Heart left ventricle (tissue), 13 donors: Measurements from ENCODE around the gene SPTBN1.

Experiments
- POLR2A ChIP-seq, 2 donors: fragments of 450-650 bp; IDR thresholded peaks; one replicate each; pipeline ENCODE4 v1.6.1; 2017; ENCODE audit warnings: antibody characterized with exemption in 2 of 2, mild to moderate bottlenecking in 2 of 2, moderate library complexity in 2 of 2
- TF ChIP-seq, protein P1 (sequence below), 12 donors: fragments of 200-600 bp; sonication (generic) in 4 of 12; IDR thresholded peaks; one replicate each; pipeline versions ENCODE4 v1.5.0 to v1.8.0; 2018 to 2022; ENCODE audit warnings: antibody characterized with exemption in 12 of 12, mild to moderate bottlenecking in 5 of 12
- donor health status: ischemic (EF 13 %, LVEDD 7.1; RV severe dilation, severe dysfunction).
- donor health status: DM: no; HTN: yes; CAD: no.
- donor health status: DM: no; HTN: no; CAD: no.
- donor health status: ischemic (EF 25% LVEDD 6.9; RV normal size, moderate dysfunction).
- donor health status: ischemic (EF 25% LVEDD 5.7; RV mildly dilated, moderate dysfunction).
- donor health status: ischemic (EF 35%, LVEDD 5.7; RV mildly dilated, moderate dysfunction).
- donor health status: nonischemic (EF 11% LVEDD 7.7; RV severe dilation, severe dysfunction).
- donor health status: DM: yes; HTN: yes; CAD: no.
- donor health status: PGD.
- donor health status: ischemic (EF 29% LVEDD 5.4; RV normal size, mild dysfunction).
- donor health status: nonischemic (EF 23%, LVEDD 6.1; RV moderate dilation, normal function).

DNA sequence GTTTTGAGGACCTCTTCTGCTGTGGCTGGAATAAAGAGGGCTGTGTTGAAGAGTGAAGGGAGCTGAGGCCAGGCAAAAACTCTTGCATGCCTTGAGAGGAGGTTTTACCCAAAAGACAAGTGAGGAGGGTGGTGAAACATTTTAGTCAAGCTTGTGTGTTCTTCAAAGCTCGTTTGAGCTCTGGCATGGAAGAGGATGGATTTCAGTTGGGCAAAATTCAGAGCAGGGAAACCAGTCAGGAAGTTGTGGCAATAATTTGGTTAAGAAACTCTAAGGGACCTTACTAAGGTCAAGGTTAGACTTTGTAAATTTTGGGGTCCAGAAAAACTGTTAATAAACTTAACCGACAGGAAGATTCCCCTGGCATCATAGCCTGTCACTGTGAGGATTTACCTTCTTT is 34.7 kb downstream of the SPTBN1 start:
- no peak for TF ChIP-seq POLR2A (IDR thresholded peaks at IDR 0.05)
- TF ChIP-seq, protein P1, sequence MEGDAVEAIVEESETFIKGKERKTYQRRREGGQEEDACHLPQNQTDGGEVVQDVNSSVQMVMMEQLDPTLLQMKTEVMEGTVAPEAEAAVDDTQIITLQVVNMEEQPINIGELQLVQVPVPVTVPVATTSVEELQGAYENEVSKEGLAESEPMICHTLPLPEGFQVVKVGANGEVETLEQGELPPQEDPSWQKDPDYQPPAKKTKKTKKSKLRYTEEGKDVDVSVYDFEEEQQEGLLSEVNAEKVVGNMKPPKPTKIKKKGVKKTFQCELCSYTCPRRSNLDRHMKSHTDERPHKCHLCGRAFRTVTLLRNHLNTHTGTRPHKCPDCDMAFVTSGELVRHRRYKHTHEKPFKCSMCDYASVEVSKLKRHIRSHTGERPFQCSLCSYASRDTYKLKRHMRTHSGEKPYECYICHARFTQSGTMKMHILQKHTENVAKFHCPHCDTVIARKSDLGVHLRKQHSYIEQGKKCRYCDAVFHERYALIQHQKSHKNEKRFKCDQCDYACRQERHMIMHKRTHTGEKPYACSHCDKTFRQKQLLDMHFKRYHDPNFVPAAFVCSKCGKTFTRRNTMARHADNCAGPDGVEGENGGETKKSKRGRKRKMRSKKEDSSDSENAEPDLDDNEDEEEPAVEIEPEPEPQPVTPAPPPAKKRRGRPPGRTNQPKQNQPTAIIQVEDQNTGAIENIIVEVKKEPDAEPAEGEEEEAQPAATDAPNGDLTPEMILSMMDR (IDR thresholded peaks at IDR 0.05) = no peak
